GM04503 (cell line): Measurements from ENCODE around the gene HOXB4.

Source experiments
- DNase-seq: peaks from one replicate; pipeline ENCODE4 v3.0.0-alpha.2; 2012; ENCODE audit warnings: low read depth

The HOXB4 gene

DNA sequence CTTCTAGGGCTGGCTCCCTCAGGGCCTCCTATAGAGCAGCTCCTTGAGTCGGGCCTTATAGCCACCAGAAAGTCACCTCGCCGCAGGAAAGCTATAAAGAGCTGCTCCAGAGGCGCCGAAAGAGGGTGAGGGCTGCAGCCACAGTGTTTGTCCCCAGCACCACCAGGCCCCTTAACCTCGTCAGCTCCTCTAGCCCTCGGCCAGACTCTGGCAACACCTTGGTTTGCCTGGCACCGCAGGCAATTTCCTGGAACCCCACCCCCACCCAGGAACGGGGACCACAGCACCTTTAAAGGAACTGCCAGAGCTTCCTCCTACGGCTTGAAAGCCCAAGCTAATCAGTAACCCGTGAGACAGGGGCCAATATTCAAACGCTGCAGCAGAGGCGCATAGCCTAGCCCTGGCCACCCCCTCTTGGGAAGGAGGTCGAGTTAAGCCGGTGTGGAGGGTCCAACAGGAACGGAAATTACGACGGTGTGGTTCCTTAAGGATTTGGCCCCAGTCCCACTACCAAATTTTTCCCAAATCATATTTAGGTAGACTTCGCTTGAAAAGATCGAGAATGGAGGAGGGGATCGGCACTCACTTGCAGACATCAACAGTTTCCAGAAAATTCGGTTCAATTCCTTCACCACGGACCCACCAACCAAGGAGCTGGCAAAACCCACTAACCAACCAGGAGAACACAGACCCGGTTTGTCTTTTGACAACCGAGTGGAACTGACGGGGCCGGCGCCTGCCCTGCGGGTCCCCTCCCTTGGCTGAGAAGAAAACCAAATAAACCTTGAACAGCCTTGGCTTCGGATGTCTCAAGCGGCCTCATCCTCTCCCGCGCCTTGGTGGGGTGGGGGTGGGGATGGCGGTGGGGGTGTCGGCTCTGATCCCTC is 23.6 kb upstream of the HOXB4 start:
- no peak for DNase-seq

DNA sequence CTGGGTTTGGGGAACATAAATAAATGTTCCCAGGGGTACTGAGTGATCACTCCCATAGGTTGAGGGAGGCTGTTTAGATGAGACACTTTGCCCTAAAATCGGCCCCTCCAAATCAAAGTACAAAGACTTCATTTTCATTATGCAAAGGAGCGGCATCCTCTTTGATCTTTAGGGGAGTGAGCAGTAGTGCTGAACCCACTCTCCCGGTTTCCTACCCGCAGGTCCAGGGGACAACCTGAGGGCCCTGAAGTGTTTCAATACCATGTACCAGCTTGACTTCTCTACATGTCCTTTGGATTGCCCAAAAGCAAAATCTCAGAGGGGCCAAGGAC is 23.0 kb upstream of the HOXB4 start:
- DNase-seq, result no peak

DNA sequence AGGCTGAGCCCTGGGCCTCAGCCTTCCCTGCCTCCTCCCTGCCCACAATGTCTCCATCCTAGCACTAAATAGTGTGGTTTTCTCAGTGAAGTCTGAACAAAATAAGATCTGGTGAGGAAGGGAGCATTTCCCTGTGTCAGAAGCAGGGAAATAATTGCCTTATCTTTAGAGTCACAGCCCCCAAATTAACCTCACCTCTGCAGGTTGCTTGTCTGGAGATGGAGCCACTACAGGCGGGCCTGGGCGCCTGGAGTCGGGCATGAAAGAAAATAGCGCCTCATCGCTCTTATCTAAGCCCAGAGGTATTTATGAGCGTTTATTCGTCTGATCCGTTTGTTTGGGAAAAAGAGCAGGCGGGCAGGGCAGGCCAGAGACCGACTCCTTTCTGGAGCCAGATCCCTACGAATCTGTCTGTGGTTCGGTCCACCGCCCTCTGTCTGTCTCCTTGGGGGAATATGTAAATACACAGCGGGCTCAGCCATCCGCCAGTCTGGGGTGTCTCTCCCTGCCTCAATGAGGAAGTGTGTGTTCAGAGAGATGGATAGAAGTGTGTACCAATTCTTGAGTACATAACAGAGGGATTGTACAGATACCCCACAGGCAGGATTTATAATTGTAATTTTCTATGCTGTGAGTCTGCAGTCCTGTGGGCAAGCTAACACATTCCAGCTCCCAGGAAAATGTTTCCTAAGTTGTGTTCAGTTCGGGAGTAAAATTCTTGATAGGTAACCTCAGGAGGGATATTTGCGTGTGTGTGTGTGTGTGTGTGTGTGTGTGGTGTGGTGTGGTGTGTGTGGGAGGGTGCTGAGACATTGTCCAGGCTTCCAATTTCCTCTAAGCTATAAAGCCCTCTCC is 22.3 kb upstream of the HOXB4 start:
- no peak for DNase-seq

DNA sequence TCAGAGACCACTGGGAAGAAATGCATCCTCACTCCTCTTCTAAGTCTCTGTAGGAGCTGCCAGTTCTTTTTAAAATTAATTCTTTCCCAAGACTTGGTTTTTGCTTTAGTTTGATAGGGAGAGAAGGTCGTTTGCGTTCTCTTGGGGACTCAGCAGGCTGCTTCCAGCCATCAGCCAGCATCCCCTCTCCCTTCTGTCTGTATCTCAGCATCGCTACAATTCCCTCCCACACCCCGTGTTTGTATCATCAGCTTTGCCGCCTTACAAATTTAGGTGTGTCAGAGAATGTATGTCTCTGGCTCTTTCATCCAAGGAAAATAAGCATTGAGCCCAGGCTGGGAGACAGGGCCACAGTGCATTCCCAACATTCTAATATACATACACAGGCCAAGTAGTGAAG is 21.2 kb upstream of the HOXB4 start:
- DNase-seq, result no peak

DNA sequence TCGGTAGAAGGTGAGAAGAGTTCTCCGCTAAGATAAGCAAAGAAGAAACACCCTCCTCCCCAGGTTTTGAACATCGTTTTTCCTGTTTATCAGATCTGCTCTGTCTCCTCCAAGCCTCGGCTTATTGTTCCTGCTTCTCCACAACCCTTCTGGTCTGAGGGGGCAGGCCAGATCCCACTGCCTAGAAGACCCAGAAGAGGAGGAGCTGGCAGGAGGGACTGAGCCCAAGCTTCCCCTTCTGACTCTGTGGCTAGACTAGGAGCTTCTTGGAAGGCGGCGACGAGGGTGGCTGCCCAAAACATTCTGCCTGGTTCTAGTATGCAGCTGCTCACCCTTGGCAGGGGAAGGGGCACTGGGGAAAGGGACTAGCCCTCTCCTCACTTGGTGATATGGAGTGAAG is 20.6 kb upstream of the HOXB4 start:
- DNase-seq, result no peak

DNA sequence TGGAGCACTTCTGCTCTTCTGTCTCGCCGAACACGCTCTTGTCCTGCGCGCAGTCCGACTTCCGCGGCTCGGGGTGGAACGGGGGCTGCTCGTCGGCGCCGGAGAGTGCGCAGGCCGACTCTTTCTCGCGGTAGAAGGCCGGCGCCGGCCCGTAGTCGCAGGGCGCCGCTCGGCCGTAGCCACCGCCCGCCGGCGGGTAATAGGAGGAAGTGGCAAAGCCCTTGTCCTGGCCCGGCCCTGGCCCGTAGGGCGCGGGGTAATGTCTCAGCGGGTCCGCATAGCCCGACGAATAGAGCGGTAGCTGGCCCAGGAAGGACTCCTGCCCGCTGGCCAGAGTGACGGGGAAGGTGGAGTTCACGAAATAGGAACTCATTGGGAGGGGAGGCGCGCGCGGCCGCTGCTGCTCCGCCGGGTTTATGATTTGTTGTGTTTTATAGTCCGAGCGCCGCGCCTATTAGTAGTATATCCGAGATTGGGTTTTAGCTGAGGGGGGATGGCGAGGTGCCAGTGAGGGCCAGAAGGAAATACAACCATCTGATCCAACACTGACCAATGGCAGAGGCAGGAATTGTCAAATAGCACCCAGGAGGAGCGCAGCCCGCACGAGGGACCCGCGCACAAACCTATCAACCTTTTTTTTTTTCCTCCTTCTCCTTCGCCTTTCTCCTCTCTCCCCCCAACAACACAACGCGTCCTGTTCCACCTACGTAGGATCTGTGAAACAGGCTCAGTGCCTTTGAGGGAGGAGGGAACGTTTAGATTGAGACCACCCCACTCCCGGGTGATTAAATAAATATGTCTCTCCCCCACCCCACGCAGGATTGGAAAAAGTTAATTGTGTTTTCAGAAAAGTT is 19.9 kb upstream of the HOXB4 start:
- no peak for DNase-seq

DNA sequence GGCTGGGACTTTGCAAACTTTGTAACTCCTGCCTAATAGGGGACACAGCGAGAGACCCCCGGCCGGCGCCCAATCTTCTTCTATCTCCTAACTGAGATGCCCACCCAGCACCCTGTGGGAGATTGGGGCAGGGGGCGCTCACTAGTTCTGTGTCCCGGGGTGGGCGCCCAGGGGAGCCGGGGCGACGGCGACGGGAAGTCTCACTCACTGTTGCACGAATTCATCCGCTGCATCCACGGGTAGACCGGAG is 19.3 kb upstream of the HOXB4 start:
- DNase-seq, result no peak

DNA sequence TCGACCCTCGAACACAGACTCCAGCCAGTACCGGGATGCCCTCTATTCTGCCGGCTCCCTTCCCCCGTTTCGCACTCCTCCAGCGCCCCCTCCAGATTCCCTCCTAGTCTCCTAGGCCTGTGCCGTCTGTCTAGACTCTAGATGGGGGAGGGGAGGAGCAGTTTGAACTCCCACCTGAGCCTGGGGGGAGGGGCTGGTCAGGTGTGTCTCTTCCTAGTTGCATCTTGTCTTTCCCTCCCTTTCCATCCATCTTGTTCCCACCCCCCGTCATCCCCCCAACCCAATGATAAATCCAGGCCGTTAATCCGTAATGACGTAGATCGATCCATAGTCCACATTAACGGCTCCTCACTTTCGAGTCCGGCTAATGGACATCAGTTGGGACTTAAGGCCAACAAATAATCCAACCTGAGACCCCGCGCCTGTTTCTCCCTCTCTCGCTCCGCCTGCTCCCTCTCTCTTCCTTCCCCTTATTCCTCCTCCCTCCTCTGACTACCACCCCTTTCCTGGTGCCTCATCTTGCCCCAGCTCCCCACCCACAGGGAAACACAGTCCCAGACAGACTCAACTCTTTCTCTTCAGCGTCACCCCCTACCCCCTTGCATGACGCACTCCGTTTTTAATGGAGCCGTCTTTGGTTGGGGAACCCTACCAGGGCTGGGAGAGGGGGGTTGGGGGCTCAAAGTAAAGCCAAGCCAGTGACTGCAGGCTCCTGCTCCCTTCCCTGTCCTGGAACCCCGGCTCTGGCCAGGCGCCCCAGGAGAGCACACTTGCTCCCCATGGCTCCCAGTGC is 18.8 kb upstream of the HOXB4 start:
- no peak for DNase-seq

DNA sequence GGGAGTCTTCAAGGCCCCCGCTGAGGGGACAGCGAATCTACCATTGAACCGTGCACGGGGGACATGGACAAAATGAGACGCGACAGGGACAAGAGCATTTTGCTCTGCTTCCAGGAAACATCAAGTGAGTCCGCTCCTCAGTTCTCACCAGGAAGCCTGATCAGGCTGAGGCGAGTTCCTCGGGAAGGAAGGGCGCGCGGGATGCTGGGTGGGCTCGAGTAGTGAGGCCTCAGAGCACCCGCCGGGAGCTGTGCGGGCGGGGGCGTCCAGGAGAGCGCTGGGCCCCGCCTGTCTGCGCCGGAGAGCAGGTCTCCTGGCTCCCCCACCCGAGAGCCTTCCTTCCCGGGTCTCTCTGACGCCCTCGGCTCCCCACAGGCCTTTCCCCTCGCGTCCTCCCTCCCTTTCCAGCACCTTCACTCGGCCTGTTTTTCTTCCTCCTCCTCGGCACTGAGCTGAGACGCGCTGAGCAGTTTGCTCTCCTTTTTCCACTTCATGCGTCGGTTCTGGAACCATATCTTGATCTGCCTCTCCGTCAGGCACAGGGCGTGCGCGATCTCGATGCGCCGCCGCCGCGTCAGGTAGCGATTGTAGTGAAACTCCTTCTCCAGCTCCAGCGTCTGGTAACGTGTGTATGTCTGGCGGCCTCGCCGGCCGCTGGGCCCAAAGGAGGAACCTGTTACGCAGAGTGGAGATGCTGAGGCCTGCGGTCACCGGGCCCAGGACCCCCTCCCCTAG is 18.0 kb upstream of the HOXB4 start:
- no peak for DNase-seq

DNA sequence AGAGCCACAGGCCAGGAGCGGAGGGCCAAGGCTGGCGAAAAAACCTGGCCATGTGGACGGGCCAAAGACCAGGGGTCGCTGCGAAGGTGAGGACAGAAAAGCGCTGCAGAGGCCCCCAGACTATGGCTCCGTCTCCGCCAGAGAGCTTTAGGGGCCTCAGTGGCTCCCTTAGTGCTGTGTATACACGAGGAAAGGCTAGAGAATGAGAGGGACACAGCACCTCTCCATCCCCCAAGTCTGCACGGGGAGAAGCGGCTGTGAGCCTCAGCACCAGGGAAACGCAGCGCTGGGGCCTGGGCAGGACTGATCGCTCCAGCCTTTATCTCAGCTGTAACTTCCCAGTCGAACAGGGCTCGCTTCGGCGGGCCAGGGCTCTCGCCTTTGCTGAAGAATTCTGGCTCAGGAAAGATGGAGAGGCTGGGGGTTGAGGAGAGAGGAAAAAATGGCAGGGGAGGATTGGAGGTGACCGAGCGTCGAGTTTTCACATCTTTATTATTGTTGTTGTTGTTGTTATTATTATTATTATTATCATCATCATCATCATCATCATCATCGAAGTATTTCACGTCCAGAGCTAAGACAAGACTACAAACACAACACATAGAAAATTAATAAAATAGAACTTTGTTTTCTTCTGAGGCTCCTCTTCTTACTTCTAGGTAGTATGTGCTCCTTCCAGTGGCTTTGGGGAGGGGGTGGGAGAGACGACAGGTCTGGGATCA is 17.3 kb upstream of the HOXB4 start:
- DNase-seq, result no peak

DNA sequence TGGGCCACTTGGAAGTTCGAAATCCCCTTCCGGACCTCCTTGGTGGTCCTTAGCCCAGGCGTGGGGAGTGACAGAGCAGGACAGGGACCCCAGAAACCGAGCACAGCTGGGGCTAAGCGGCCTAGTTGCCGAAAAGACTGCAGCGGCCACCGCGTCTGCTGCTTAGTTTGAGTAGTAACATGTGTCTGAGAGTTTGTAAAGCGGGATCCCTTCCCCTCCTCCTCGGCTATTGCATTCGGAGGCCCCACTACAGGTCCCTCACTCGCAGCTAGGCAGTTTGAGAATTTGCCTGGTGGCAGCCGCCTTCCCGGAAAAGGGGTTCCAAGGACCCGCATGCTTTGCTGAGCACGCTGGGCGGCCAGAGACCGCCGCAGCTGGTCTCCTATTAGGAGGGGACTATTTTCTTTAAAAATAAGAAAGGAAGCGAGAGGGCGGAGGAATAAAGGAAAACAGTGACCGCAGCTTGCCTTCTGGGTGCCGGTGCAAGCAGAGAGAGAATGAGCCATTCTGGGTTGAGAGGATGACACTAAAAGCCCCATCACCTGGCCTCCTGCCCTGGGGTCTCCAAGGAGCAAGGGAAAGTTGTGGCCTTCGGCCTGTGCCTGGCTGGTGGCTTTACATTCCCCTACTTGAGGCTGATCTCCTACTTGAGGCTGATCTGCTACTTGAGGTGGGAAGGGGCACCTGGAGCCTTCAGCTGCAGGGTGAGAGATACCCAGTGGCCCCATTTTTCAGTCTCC is 16.6 kb upstream of the HOXB4 start:
- no peak for DNase-seq

DNA sequence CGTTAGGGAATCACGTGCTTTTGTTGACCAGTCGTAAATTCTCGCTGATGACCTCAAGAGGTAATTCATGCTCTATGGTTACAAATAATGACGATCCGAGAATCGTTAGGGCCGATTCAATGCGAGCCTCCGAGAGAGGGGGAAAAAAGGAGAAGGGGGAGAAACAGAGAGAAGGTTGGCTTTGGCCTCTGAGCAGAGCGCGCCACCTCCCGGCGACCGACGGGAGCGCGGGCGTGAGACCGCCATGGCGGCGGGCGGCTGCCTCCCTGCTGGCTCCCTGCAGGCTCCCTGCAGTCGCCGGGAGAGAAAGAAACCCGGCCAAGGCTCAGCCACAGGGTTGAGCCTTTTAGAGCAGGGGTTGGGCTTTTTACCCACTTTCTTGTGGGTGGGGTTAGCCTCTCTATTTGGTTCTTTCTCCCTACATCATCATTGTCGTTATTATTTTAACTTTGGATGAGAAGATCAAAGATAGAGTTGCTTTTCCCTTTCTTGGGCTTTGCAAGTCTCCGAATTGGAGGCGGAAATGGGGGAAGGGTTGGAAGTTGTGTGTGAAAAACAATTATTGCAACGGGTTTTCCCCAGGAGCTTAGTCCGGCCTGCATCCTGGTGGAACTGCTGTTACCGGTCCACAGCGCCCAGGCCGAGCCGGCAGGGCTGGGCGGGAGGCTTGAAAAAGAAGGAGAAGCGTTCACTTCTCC is 15.8 kb upstream of the HOXB4 start:
- peak; percentile 85 for DNase-seq

DNA sequence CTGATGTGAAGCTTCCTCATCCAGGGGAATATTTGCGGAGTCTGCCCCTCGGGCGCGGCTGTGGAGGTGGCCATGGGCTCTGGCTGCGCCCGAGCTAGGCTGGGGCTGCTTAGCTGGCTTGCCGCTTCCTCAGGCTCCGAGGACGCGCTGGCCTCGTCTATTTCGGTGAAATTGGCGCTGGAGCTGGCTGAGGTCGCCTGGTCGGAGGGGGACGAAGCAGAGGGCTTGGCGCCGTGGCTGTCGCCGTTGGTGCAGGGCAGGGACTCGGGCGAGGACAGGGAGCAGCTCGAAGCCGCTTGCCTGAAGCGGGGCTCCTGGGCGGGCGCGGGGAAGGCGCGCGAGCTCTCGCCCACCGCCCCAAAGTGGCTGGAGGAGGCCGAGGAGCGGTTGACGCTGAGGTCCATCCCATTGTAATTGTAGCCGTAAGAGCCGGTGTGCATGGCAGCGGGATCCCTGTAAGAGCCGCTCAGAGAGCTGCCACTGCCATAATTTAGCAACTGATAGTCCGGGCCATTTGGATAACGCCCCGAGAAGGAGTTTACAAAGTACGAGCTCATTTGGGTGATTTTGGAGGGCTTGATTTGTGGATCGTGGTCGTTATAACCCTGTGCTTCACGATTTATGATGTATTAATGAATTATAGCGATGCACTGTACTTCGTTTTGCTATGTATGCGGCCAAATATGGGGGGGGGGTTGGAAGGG is 15.1 kb upstream of the HOXB4 start, which contains the start of gene HOXB5:
HOXB5 (minus strand) TSS at position 654 of the 704 bp plus-strand sequence; CDS start at position 557, 97 bp downstream.
- DNase-seq, result no peak

DNA sequence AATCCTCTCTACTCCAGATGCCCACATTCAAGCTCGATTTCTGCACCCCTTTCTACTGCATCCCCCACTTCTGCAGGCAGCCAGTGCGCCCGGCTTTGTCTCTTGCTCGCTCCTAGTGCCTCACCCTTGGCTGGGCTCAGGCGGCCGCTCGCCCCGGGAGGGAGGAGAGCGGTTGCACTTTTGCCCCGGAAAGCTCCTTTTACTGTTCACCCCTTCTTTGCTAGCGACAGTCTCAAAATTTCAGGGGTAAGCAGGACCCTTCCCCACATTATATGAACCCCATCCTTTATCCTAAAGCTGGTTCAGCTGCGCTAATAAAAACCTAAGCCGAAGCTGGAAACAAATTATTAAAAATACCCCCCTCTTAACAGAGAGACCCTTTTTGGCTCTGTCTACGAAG is 14.4 kb upstream of the HOXB4 start:
- no peak for DNase-seq

DNA sequence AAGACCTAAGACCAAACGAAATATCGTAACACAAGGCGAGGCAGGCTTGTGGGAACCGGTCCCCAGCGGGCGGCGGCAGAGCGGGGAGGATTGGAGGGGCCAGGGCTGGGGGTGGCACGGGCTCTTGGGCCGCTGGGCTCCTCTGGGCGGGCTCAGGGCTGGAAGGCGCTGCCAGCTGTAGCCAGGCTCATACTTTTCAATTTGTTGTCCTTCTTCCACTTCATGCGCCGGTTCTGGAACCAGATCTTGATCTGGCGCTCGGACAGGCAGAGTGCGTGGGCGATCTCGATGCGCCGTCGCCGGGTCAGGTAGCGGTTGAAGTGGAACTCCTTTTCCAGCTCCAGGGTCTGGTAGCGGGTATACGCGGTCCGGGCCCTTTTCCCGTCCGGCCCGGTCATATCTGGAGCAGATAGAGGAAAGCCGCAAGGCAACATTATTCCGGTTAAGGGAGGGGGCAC is 13.9 kb upstream of the HOXB4 start:
- no peak for DNase-seq

DNA sequence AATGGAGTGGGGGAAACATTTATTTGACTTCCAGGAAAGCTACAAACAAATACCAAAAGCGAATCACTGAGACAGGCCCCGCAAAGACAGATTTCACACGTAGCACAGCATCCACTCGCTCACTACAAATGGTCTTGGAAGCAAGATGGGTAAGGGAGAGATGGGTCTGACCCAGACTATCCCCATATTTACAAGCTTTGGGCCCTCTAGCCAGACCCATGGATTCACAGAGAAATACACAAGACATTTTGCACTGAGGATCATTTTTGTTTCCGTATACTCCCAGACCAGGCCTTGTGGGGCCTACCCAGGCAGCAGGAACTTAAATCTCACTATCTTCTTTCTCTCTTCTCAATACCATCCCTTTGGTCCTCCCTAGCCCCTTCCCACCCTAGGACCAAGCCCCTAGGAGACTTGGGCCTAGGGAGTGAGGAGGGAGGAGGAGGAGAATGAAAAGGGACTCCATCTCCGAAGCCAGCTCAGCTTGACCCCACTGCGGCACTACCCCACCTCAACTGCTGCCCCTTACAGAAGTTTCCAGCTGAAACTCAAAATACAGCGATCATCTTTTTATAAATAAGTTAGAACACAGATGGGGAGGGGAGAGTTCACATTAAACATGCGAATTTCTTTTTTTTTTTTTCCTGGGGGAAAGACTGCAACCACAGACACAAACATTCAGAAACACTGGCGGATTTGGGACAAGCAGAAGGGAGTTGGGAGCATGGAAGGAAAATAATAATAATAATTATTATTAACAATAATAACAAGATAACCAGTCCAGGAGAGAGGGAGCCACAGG is 13.3 kb upstream of the HOXB4 start:
- no peak for DNase-seq

DNA sequence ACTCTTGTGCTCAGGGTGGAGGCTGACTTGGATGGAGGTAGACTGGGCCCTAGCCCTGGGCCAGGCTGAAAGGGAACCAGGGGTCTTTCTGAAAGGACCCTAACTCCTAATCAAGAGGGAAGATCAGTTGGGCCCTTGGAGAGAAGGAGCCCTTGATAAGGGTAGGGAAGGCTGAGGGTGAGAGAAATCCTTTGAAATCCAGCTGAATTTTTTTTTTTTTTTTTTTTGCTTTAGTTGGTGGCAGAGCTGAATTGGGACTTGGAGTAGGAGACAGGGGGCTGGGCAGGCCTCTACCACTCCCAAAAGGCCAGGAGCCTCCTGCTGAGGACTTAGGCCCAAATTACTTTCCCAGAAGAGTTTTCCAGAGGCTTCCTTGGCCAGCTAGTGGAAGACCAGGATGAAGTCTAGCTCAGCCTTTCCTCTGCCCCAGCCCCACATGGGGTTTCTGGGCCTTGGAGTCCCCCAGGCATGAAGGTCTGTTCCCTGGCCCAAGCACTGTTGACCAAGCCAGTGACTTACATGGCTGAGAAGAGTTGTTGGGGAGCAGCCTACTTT is 12.5 kb upstream of the HOXB4 start:
- DNase-seq, result no peak
